Hepatocyte (in vitro differentiated cells): ENCODE measurements around the gene IGF2BP1.

Source experiments
- CTCF ChIP-seq: fragments of 200-600 bp; sonication (generic); IDR thresholded peaks from 2 replicates; pipeline ENCODE4 v1.5.1; 2016; ENCODE audit warnings: antibody characterized with exemption, mild to moderate bottlenecking; ENCODE audit not compliant: poor library complexity
- EZH2 ChIP-seq: fragments of 200-600 bp; sonication (generic); IDR thresholded peaks from 2 replicates; pipeline ENCODE4 v1.6.1; 2016; ENCODE audit warnings: antibody characterized with exemption, mild to moderate bottlenecking, borderline replicate concordance
- EZH2phosphoT487 ChIP-seq: fragments of 200-600 bp; sonication (generic); IDR thresholded peaks from one replicate; pipeline ENCODE4 v1.6.1; 2018; ENCODE audit warnings: antibody characterized with exemption, mild to moderate bottlenecking, low read depth, moderate library complexity; ENCODE audit not compliant: unreplicated experiment, severe bottlenecking

GRCh38 chr17:48994549-48995303 lies 2.5 kb upstream of the IGF2BP1 start:
- TF ChIP-seq CTCF (no peak), EZH2phosphoT487 (no peak), EZH2 (no peak)
